K562 (cell line): Measurements from ENCODE around the gene RNF113B. TPM values are rescaled to one million over a fixed set of nuclear protein-coding genes. Genes with fewer than 3 reads are reported as not detected.

ENCODE experiments used
- ATAC-seq: fragments of 200-7000 bp; cut with Tn5 transposase; 3 replicates; pipeline ENCODE4 v1.9.1; 2020; ENCODE audit warnings: moderate library complexity
- BruUV-seq: library from RNA; stranded (reverse); fragments of 400-500 nt; replicated peaks from 2 replicates; lab custom pipeline; 2021; lab: Mats Ljungman, UMichigan
- CTCF ChIA-PET: fragments of 300-600 bp; formaldehyde crosslinking; extraction: SDS; loops from one replicate; lab custom pipeline; 2021; ENCODE audit warnings: low intra/inter-chr PET ratio; lab: Yijun Ruan, JAX
- POLR2A ChIA-PET: fragments of 300-600, 350-650 bp; sonication (Branson Sonifier 250); formaldehyde crosslinking; extraction: SDS; loops from one replicate; lab custom pipeline; 2021; ENCODE audit warnings: antibody characterized with exemption, inconsistent platforms; lab: Yijun Ruan, JAX
- DNase-seq, 4 experiments: peaks; one replicate each; pipeline versions ENCODE4 v3.0.0 to v3.0.0-alpha.2; 2011 to 2018; ENCODE audit warnings: low spot score in 3 of 4, mixed read lengths in 3 of 4; ENCODE audit errors: extremely low read depth in 1 of 4
- FAIRE-seq: peaks from 2 replicates; lab custom pipeline; 2011; peaks lifted over from hg19 to GRCh38; lab: Jason Lieb, UNC
- H2AFZ ChIP-seq: 2 replicates; pipeline ENCODE4 v1.6.0; 2011; ENCODE audit warnings: low read depth, low read length, control low read depth, inconsistent platforms
- H3K27ac ChIP-seq: fragments of 200-600 bp; 3 replicates; pipeline ENCODE4 v1.8.0; 2011; ENCODE audit warnings: low read depth, mild to moderate bottlenecking, control low read depth, inconsistent platforms, low read length, moderate library complexity, mixed read lengths; ENCODE audit errors: extremely low read depth
- H3K27me3 ChIP-seq, 2 experiments: fragments of 300-600 bp in 1 of 2; 2 replicates in 1 of 2; 3 replicates in 1 of 2; pipeline versions ENCODE4 v1.6.0 to v1.8.0; 2011; ENCODE audit warnings: inconsistent platforms in 2 of 2, low read length in 2 of 2, mild to moderate bottlenecking in 1 of 2, mixed read lengths in 1 of 2, moderate library complexity in 1 of 2; ENCODE audit not compliant: control insufficient read depth in 2 of 2, insufficient read depth in 2 of 2
- H3K36me3 ChIP-seq: fragments of 300-600 bp; 3 replicates; pipeline ENCODE4 v1.8.0; 2011; ENCODE audit warnings: mild to moderate bottlenecking, low read length, inconsistent platforms; ENCODE audit not compliant: control insufficient read depth, insufficient read depth
- H3K4me1 ChIP-seq, 2 experiments: fragments of 200-600 bp in 1 of 2; replicated peaks in 1 of 2; 2 replicates in 1 of 2; 3 replicates in 1 of 2; pipeline versions ENCODE4 v1.5.1 to v1.8.0; 2011; ENCODE audit warnings: inconsistent platforms in 2 of 2, low read length in 2 of 2, mild to moderate bottlenecking in 1 of 2, mixed read lengths in 1 of 2, moderate library complexity in 1 of 2; ENCODE audit not compliant: control insufficient read depth in 2 of 2, insufficient read depth in 2 of 2
- H3K4me2 ChIP-seq: 2 replicates; pipeline ENCODE4 v1.6.1; 2011; ENCODE audit warnings: low read length, control low read depth, inconsistent platforms, mixed read lengths; ENCODE audit not compliant: insufficient read depth
- H3K4me3 ChIP-seq: fragments of 200-600 bp; sonication (generic), shearing (Covaris generic); 2 replicates; pipeline ENCODE4 v1.5.1; 2016; ENCODE audit warnings: control low read depth, inconsistent platforms
- H3K79me2 ChIP-seq: fragments of 200-600 bp; 3 replicates; pipeline ENCODE4 v1.8.0; 2011; ENCODE audit warnings: low read length, inconsistent platforms; ENCODE audit not compliant: control insufficient read depth, insufficient read depth
- H3K9ac ChIP-seq, 2 experiments: 2 replicates each; pipeline versions ENCODE4 v1.6.0 to v1.6.1; 2011; ENCODE audit warnings: low read depth in 2 of 2, low read length in 2 of 2, control low read depth in 1 of 2, inconsistent platforms in 1 of 2, mild to moderate bottlenecking in 1 of 2, mixed read lengths in 1 of 2; ENCODE audit not compliant: insufficient read depth in 1 of 2
- H3K9me1 ChIP-seq: one replicate; pipeline ENCODE4 v1.6.0; 2011; ENCODE audit warnings: inconsistent platforms, mild to moderate bottlenecking, low read length, moderate library complexity; ENCODE audit not compliant: control insufficient read depth, insufficient read depth
- H3K9me3 ChIP-seq: replicated peaks from 2 replicates; pipeline ENCODE4 v1.5.1; 2011; ENCODE audit warnings: low read depth, low read length, inconsistent platforms; ENCODE audit not compliant: control insufficient read depth, insufficient read depth
- H4K20me1 ChIP-seq: replicated peaks from 2 replicates; pipeline ENCODE4 v1.6.1; 2011; ENCODE audit warnings: low read length, inconsistent platforms, mixed read lengths; ENCODE audit not compliant: control insufficient read depth, insufficient read depth
- BCOR ChIP-seq: fragments of 450-650 bp; IDR thresholded peaks from 2 replicates; pipeline ENCODE4 v1.6.1; 2016
- CBX1 ChIP-seq: sonication (generic); IDR thresholded peaks from 2 replicates; pipeline ENCODE4 v1.6.1; 2016; ENCODE audit warnings: antibody characterized with exemption, low read depth, mild to moderate bottlenecking
- CREB1 ChIP-seq, 2 experiments: sonication (generic) in 1 of 2; formaldehyde crosslinking in 1 of 2; IDR thresholded peaks; 2 replicates each; pipeline versions ENCODE4 v1.6.1 to v1.8.0; 2012 to 2022; ENCODE audit warnings: inconsistent platforms in 1 of 2, mild to moderate bottlenecking in 1 of 2, missing genetic modification reagents in 1 of 2, moderate library complexity in 1 of 2
- CSDE1 ChIP-seq, 2 experiments: fragments of 450-650 bp; IDR thresholded peaks; 2 replicates each; pipeline ENCODE4 v1.6.1; 2016; ENCODE audit warnings: mild to moderate bottlenecking in 1 of 2
- FOXK1 ChIP-seq: sonication (generic); formaldehyde crosslinking; IDR thresholded peaks from 2 replicates; pipeline ENCODE4 v1.8.0; 2022; ENCODE audit warnings: missing genetic modification reagents, mild to moderate bottlenecking, borderline replicate concordance
- GATAD2A ChIP-seq: fragments of 450-650 bp; IDR thresholded peaks from 2 replicates; pipeline ENCODE4 v1.6.1; 2017
- GTF2F1 ChIP-seq: IDR thresholded peaks from 2 replicates; pipeline ENCODE4 v1.6.1; 2011; ENCODE audit warnings: low read depth, low read length, improper control_type of control experiment
- ILK ChIP-seq: fragments of 450-650 bp; IDR thresholded peaks from 2 replicates; pipeline ENCODE4 v1.6.1; 2016; ENCODE audit warnings: missing genetic modification characterization, low read depth, mild to moderate bottlenecking, missing compliant biosample characterization, moderate library complexity, borderline replicate concordance
- MYNN ChIP-seq, 2 experiments: sonication (generic); formaldehyde crosslinking in 1 of 2; IDR thresholded peaks; 2 replicates each; pipeline versions ENCODE4 v1.5.0 to v1.6.1; 2016 to 2020; ENCODE audit warnings: antibody characterized with exemption in 1 of 2, missing genetic modification reagents in 1 of 2
- NFIC ChIP-seq: fragments of 450-650 bp; IDR thresholded peaks from 2 replicates; pipeline ENCODE4 v1.6.1; 2017; ENCODE audit warnings: mild to moderate bottlenecking, inconsistent platforms
- PRPF4 ChIP-seq: fragments of 200-400 bp; formaldehyde crosslinking; IDR thresholded peaks from one replicate; pipeline ENCODE4 v1.6.1; 2017; ENCODE audit warnings: low read length, low read depth, mild to moderate bottlenecking; ENCODE audit not compliant: insufficient read depth, poor library complexity, severe bottlenecking
- ZBTB5 ChIP-seq: fragments of 450-650 bp; IDR thresholded peaks from 2 replicates; pipeline ENCODE4 v1.6.1; 2017; ENCODE audit warnings: antibody characterized with exemption
- WGBS: fragments of 100-300 bp; shearing (Covaris generic); methylation state at CpG from one replicate; pipeline ENCODE4 v1.1.6; 2016; ENCODE audit warnings: low coverage, mixed read lengths; ENCODE audit not compliant: insufficient coverage; ENCODE audit errors: missing lambda C conversion rate; 5-methylcytosine and 5-hydroxymethylcytosine counted together
- in situ Hi-C: fragments of 300-500 bp; cut with MboI; formaldehyde crosslinking; loops from 4 replicates; pipeline ENCODE4 v1.15.0; 2018; ENCODE audit warnings: inconsistent platforms, mixed read lengths
- intact Hi-C: fragments of 100-400 bp; cut with micrococcal nuclease; formaldehyde crosslinking; loops from 2 replicates; pipeline ENCODE4 v1.14.2; 2022
- polyA plus RNA-seq, 8 experiments: library from polyadenylated mRNA; depleted of rRNA in 4 of 8; stranded (reverse) in 5 of 8; unstranded in 3 of 8; fragments of >200 nt; fragmentation: Nextera tagmentation in 2 of 8; fragmentation: Illumina TruSeq in 1 of 8; extraction: Ambion mirVana in 2 of 8; extraction: Trizol in 1 of 8; gene quantifications; 2 replicates each; pipeline versions ENCODE4 v1.2.1 to v1.2.3, GENCODE V29; 2011 to 2014; ENCODE audit warnings: inconsistent platforms in 1 of 8, missing spikeins in 1 of 8
- total RNA-seq, 7 experiments: library from RNA; depleted of rRNA in 6 of 7; stranded (reverse); fragments of >200 nt in 6 of 7; fragmentation: Illumina TruSeq in 2 of 7; extraction: Trizol in 2 of 7; gene quantifications; 2 replicates each; pipeline versions ENCODE4 v1.2.1 to v1.2.3, GENCODE V29; 2011 to 2021; ENCODE audit warnings: low replicate concordance in 1 of 7

Gene RNF113B
- total and polyA plus RNA-seq, 9 of the 15 experiments (the other 6 are each of a cell fraction or from before 2014, with no cell fraction given): 0.09 TPM; not detected in 8

GRCh38 chr13:98189841-98190505 is 12.9 kb upstream of the RNF113B start:
- H3K79me2 ChIP-seq: no peaks in the 10 kb centered on the region
- H4K20me1 ChIP-seq: no peaks in the 10 kb centered on the region
- ATAC-seq: no peak
- H3K27me3 ChIP-seq: peaks cover 0 to 5% of the 10 kb centered on the region in 2 experiments; a peak in 2 of 5 replicates
- CTCF ChIA-PET: no interaction called here
- H2AFZ ChIP-seq: no peak overlapping the region
- H3K4me1 ChIP-seq: no peaks in the 10 kb centered on the region
- BruUV-seq: no TSS peak
- no peaks in the 10 kb centered on the region for H3K9me3 ChIP-seq
- no peaks in the 10 kb centered on the region for H3K9me1 ChIP-seq
- H3K36me3 ChIP-seq: no peaks in the 10 kb centered on the region
- H3K9ac ChIP-seq: no peak overlapping the region
- intact Hi-C loops: no loop called here
- DNase-seq: no peak
- H3K4me3 ChIP-seq: no peak overlapping the region
- POLR2A ChIA-PET: interaction anchor here (0.6 kb wide), 1 partner anchor 30 kb away, joined by 3 read pairs; no protein-coding TSS in a partner anchor
- no peak overlapping the region for H3K27ac ChIP-seq
- no peak overlapping the region for H3K4me2 ChIP-seq
- no peak for FAIRE-seq
- 0% methylated on average over 4 of the region's 4 CpGs for WGBS
- TF ChIP-seq NFIC (peak; percentile 24; the same call in 1 of the 2 replicates), MYNN (IDR thresholded peaks at IDR 0.05) (no peak), MYNN (CRISPR knock-in tag; IDR thresholded peaks at IDR 0.05) (no peak), GATAD2A (no peak)
- in situ Hi-C loops: no loop called here

- no peak overlapping the region for H2AFZ ChIP-seq
- intact Hi-C loops (no loop called here), in situ Hi-C loops (no loop called here)
- H3K27me3 ChIP-seq: peaks cover 0 to 7% of the 10 kb centered on the region in 2 experiments; a peak in 4 of 5 replicates
- ATAC-seq: no peak
- no peaks in the 10 kb centered on the region for H3K9me1 ChIP-seq
- ChIA-PET POLR2A (no interaction called here), CTCF (no interaction called here)
- BruUV-seq: no TSS peak
- no peaks in the 10 kb centered on the region for H3K9me3 ChIP-seq
- no peaks in the 10 kb centered on the region for H3K36me3 ChIP-seq
- FAIRE-seq: no peak
- no peaks in the 10 kb centered on the region for H3K79me2 ChIP-seq
- H3K4me2 ChIP-seq: no peak overlapping the region
- no peaks in the 10 kb centered on the region for H3K4me1 ChIP-seq
- no peak for DNase-seq
- no peak overlapping the region for H3K9ac ChIP-seq
- no peak overlapping the region for H3K4me3 ChIP-seq
- no peak overlapping the region for H3K27ac ChIP-seq
- WGBS: 2% methylated on average over 8 of the region's 14 CpGs
- no peaks in the 10 kb centered on the region for H4K20me1 ChIP-seq
- TF ChIP-seq CBX1 (no peak), PRPF4 (no peak), CSDE1 (IDR thresholded peaks at IDR 0.05) (no peak), CREB1 (IDR thresholded peaks at IDR 0.05) (no peak), CREB1 (CRISPR knock-in tag; IDR thresholded peaks at IDR 0.05) (no peak), GTF2F1 (no peak), BCOR (no peak), FOXK1 (CRISPR knock-in tag) (no peak), ZBTB5 (no peak), ILK (tag) (no peak)
These were observed 11.6 kb upstream of the RNF113B start for GRCh38 chr13:98188544-98189166.
